GM18526 (cell line): ENCODE data around the gene RASA3.

Experiments
- POLR2A ChIP-seq: IDR thresholded peaks from 3 replicates; pipeline ENCODE4 v1.6.1; 2011; ENCODE audit not compliant: insufficient read length; ENCODE audit errors: extremely low read depth

RASA3 gene

DNA sequence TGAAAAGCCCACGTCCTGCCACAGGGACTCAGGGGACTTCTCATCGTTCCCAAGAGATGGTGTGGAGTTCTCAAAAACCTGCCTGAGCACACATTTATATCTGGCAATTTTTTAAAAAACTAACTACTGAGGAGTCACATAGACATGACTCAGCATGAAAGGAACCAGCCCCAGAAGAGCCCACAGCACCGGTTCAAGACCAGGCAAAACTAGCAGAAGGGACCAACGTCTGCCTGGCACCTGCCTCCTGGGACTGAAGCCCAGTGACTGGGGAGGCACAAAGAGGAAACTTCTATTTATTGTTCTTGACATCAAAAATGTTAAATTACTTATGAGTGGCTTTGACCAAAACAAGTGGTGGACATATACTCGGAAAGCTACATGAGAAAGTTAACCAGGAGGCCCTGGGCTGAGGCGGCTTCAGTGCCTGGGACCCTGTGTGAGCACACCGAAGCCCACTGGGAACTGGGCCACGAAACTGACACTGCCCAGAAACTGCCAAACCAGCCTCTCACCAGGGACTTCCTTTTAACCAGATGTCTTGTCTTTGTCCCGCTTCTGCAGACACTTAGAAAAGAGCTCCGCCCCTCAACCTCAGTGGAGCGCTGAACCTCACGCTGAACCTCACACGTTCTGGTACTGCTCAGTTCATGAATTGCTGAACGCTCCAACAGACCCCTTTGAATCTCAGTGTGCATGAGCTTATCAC, 184.2 kb downstream of the RASA3 start:
- no peak for TF ChIP-seq POLR2A

DNA sequence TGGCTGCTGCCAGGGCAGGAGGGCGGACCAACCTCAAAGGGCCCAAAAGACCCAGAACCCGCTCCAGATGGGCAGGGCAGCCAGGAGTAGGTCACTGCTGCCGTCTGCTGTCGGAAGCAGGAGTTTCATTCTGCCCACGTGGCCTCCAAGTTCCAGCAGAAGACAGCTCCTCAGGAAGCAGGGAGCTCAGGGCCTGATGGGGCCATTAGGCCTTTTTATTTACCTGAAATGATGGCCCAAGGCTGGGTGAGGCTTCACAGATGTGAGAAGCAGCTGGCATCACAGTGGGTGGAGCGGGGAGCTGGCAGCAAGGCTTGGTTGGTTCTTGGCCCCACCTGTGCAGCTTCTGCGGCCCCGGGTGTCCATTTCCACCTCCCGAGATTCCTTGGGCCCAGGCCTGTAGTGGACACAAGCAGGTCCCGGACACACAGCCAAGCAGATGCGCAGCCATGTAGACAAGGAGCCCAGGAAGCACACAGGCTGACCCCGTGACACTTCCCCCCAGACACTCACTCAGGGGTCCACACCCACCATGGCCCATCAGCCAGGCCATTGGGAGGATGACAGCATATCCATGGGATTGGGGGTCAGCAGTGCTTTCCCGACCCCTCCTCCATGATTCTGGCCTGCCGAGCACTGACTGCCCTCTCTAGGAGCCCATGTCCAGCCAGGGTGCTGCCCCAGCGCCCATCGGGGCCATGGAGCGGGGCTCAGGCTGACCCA, 185.0 kb downstream of the RASA3 start:
- no peak for TF ChIP-seq POLR2A

DNA sequence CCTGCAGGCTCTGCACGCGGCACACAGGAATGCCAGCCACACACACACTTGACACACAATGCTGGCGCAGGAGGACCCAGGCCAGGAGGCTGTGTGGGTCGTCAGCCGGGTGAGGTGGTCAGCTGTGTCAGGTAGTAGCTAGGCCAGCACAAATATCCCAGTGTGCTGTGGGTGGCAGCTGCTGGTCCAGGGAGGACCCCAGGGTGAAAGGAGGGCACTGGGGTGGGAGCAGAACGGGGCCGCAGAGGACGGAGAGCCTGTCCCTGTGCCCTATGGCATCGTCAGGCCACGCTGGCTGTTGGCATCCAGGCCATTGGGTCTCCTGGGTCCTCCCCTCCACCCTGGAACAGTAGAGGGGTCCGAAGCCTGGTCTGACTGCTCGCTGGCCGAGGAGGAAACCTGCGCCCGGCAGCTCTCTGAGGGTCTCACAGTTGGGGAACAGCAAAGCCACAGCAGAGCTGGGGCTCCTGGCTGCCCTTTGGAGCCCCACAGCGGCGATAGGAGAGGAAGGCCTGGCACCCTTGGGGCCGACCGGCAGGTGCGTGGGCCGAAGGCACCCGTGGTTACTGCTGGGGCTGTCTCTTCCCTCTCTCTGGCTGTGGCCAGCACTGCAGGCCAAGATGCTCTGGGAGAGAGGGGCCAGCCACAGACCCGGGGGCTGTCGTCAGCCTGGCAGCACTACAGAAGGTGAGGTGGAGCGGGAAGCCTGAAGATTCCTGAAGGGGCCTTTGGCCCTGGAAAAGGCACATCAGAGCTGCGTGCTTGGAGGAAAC, 185.8 kb downstream of the RASA3 start:
- TF ChIP-seq POLR2A: no peak

DNA sequence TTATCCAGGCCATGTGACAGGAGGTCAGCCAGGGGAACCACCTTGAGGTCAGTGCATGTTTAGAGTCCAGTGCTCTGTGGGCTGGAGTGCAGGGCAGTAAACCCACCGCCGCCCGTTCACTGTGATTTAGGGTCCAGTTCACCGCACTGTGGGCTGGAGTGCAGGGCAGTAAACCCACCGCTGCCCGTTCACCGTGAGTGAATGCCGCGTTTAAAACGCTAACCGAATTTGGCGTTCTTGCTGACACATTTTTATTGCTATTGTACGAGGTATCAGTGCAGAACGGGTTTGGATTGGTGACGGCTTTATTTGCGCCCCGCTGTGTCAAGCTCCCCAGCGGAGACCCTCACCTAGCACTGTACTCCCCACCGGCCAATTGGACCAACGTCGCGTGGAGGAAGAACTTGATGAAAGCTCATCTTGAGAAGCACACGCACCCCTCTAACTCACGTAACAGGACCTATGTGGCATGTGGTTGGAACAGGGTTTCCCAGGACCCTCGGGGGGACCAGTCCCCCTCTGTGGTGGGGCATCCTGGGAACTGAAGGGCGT, 186.5 kb downstream of the RASA3 start:
- no peak for TF ChIP-seq POLR2A

DNA sequence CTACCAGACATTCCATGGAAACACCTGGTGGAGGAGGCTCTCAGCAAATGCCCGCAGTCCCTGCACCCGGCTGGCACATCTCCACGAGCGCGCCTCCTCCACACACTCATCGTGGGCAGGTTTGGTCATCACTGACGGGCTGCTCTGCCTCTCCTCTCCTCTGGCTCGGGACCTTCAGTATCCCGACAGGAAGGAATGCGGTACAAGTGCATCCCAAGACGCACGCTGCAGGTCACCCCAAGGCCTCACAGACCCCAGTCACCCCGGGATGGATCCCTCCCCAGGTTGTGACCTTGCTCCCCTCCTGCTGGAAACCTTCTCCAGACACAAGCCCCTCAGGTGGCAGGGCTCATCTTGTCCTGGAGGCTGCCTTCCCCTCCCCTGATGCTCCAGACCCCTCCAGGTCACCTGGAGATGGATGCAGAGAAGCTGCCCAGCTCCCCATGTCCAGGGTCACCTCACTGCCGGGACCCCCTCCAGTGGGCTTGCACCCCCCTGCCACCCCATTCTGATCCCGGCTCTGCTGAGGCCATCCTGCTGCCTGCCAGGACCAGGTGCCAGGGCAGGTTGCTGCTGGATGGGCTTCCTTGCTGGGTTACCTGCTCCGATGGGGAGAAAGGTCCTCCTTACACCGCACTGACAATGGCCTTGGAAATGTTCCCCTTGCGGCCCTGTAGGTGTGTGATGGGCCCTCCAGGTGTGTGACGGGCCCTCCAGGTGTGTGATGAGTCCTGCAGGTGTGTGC, 188.4 kb downstream of the RASA3 start:
- TF ChIP-seq POLR2A: no peak

DNA sequence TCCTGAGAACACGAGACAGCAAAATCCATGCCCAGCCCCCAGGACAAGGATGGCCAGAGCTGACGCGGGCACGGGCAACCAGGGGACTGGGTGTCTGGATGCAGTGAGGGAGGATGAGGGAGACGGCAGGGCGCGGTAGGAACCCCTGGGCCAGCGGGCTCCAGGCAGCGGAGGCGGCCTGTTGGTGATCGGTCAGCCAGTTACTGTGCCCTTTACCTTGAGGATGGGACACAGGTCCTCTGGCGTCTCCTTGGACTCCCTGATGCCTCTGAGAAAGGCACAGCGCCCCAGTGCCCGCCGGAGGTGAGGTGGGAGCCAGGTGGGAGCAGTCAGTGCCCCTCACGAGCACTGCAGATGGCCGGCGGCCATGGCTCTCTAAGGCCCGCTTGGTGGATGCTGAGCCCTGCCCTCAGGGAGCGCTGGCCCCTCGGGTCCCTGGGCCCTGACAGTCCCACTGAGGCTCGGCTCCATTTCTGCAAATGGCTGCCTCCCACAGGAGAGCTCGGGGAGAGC, 189.8 kb downstream of the RASA3 start:
- no peak for TF ChIP-seq POLR2A

DNA sequence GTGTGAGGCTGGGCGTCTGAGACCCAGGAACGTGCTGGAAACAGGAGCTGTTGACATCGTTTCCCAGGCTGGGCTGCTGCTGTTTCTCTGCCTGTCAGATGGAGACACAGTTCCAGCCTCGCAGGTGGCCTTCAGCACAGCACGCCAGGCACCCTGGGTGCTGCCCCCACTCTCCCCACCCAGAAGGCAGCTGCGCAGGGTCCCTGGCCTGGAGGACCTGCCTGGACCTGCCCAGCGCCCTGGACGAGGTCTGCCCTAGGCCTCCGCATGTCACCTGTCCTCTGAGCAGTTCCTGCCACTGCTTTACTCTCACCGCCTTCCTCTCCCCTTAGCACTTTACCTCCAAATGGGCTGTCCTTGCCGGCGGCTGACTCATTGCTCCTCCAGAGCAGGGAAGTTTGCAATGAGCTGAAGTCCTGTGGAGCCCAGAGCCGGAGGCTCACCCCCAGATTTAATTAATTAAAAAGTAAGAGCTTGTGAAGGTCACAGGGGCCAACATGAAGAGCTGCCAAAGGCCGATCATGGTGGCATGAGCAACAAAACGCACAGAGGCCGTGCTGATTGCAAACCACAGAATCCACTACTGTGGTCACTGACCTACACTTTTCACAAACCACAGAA, 190.7 kb downstream of the RASA3 start:
- TF ChIP-seq POLR2A: no peak

DNA sequence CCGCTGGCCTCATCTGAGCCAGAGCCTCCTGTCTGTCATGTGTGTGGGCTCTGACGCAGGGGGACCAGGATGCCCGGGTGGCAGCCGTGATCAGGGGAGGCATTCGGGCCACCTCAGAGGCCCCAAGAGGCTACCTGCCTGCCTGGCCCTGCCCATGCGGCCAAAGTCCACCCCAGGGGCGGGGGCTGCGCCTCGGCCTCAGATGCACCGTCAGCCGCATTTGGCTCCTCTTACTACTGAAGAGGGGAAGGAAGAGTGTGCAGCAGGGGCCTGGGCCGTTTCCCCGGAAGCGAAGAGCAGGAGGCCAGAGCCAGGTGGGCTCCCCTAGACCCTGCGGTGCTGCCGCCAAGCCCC, 192.5 kb downstream of the RASA3 start:
- TF ChIP-seq POLR2A: no peak

DNA sequence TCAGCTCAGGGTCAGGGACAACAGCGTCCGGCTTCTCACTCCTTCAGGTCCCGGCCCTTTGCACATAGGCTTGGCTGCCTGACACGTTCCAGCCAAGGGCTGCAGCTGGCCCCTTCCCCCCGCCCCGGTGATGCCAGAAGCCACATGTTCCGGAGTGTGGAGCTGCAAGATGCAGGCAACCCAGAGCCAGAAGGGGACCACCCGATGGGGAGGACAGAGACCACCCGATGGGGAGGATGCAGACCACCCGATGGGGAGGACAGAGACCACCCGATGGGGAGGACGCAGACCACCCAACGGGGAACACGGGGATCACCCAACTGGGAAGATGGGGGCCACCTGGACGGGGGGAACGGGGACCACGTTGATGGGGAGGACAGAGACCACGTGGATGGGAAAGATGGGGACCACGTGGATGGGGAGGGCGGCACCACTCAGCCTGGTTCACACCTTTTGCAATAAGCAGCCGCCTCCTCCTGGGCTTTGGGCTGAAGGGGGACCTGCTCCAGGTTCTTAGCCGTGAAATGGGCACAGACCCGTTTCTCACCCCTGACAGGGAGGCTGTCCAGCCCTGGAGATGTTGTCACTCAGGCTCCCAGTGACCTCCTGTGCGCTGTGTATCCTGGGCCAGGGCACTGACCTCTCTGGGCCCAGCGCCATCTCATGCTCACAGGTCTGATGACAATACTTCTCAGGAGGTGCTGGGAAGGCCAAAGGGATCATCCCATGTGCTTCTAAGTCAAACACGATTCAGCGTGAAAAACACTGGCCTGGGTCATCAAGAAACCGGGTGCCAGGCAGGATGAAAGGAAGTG, 193.1 kb downstream of the RASA3 start:
- TF ChIP-seq POLR2A: no peak

DNA sequence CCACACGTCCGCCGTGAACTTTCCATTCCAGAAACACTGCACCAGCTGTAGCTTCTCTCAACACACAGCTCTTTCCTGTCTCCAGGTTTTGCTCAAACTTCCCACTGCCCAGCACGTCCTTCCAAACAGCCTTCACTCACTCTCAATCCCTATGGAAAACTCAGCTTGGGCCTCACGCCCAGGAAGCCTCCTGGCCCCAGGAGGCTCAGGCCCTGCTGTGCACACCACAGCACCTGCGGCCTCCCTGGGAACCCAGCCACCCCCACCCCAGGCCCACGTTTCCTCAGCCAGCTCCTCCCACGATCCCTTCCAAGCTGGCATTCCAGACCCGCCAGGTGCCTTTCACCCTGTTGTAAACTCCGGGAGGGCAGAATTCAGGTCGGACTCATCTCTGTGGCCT, 193.7 kb downstream of the RASA3 start:
- no peak for TF ChIP-seq POLR2A

DNA sequence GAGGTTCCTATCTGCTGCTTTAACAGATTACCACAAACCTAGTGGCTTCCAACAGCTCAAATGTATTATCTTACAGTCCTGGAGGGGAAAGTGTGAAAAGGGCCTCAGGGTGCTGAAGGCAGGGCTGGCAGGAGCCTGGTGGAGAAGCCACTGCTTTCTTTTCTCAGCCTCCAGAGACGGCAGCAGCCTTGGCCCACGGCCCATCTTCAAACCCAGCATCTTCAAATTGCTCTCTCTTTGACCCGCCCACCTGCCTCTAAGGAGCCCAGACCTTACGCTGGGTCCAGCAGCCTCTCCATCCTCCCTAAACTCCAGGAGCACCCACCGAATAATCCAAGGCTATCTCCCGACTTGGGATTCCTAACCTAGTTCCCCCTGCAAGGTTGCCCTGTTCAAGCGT, 194.2 kb downstream of the RASA3 start:
- no peak for TF ChIP-seq POLR2A

DNA sequence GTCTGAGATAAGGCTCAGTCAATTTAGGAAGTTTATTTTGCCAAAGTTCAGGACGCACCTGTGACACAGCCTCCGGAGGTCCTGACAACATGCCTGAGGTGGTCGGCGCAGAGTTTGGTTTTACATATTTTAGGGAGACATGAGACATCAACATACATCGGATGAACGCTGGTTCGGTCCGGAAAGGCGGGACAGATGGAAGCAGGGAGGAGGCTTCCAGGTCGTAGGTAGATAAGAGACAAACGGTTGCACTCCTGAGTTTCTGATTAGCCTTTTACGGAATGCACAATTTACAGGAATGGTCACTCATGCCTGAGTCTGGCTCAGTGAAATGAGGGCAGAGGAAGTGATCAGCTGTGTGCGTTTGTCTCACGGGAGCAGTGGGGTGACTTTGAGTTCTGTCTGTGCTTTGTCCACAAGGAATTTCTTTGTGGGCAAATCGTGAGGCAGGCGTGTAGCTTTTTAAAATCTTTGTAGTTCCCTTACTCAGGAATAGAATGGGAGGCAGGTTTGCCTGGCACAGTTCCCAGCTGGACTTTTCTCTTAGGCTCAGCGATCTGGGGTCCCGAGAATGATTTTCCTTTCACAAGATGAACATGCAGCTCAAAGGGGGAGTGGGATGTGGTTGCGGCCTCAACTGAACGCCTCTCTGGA, 194.8 kb downstream of the RASA3 start:
- TF ChIP-seq POLR2A: no peak

DNA sequence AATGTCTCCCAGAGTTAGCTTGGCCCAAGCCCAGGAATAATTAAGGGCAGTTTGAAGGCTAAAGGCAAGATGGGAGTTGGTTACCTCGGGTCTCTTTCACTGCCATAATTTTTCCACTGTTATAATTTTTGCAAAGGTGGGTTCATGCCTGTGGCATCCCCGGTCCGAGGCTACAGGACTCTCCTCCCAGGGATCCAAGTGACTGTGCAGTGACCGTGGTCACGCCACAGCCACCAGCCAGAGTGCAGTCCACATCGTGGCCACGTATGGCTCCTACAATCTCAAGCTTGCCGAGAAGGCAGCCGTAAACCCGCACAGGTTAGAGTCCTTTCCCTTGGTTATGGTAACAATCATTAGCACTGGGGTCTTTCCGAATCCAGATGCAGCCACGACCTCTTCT, 195.3 kb downstream of the RASA3 start:
- TF ChIP-seq POLR2A: no peak
